Natural killer cell (primary cell): ENCODE results near the gene ZG16. TPM values are rescaled to one million over a fixed set of nuclear protein-coding genes. Genes with fewer than 3 reads are reported as not detected.
A peak's percentile ranks its signal among the peaks of the same experiment; 100 is the strongest.
"Not testable (repeated sequence)": the region's sequence is repeated elsewhere in the genome, so short reads cannot be mapped to it uniquely, and the experiment has no call there.

ENCODE experiments used
- ATAC-seq, 3 donors: fragments of 150-1000 bp in 2 of 3; fragments of 200-7000 bp in 1 of 3; cut with Tn5 transposase; 1 replicate in 1 of 3; 2 replicates in 2 of 3; pipeline ENCODE4 v1.10.0; 2021; ENCODE audit warnings: mild to moderate bottlenecking in 2 of 3, moderate library complexity in 2 of 3
- DNase-seq, 2 donors: peaks; one replicate each; pipeline versions ENCODE4 v3.0.0 to v3.0.0-alpha.2; 2013 to 2021; ENCODE audit warnings: mixed read lengths in 1 of 2
- H3K27ac ChIP-seq: one replicate; pipeline ENCODE4 v1.5.1; 2013; ENCODE audit warnings: mild to moderate bottlenecking, low read length
- H3K27me3 ChIP-seq: one replicate; pipeline ENCODE4 v1.6.1; 2013; ENCODE audit warnings: low read length; ENCODE audit not compliant: control insufficient read depth, insufficient read depth
- H3K36me3 ChIP-seq: one replicate; pipeline ENCODE4 v1.6.1; 2013; ENCODE audit warnings: low read length; ENCODE audit not compliant: control insufficient read depth, insufficient read depth
- H3K4me1 ChIP-seq: one replicate; pipeline ENCODE4 v1.6.1; 2013; ENCODE audit warnings: low read length; ENCODE audit not compliant: control insufficient read depth, insufficient read depth
- H3K4me3 ChIP-seq: one replicate; pipeline ENCODE4 v1.5.1; 2013; ENCODE audit warnings: low read length
- H3K9me3 ChIP-seq: one replicate; pipeline ENCODE4 v1.6.1; 2013; ENCODE audit warnings: low read length; ENCODE audit not compliant: control insufficient read depth, insufficient read depth
- H3K27ac Mint-ChIP-seq, 2 donors: one replicate each; pipeline ENCODE4 v1.8.0; 2022; ENCODE audit warnings: mild to moderate bottlenecking in 2 of 2, mixed read lengths in 2 of 2, moderate library complexity in 1 of 2
- H3K27me3 Mint-ChIP-seq, 2 donors: one replicate each; pipeline ENCODE4 v1.8.0; 2022; ENCODE audit warnings: low read depth in 2 of 2, mixed read lengths in 2 of 2
- H3K36me3 Mint-ChIP-seq: one replicate; pipeline ENCODE4 v1.8.0; 2022; ENCODE audit warnings: mixed read lengths
- H3K4me1 Mint-ChIP-seq, 2 donors: one replicate each; pipeline ENCODE4 v1.8.0; 2022; ENCODE audit warnings: mixed read lengths in 2 of 2
- H3K4me3 Mint-ChIP-seq: one replicate; pipeline ENCODE4 v1.8.0; 2022; ENCODE audit warnings: mild to moderate bottlenecking, moderate library complexity, mixed read lengths
- H3K9me3 Mint-ChIP-seq, 2 donors: one replicate each; pipeline ENCODE4 v1.8.0; 2022; ENCODE audit warnings: mixed read lengths in 2 of 2
- CTCF ChIP-seq: fragments of 200-600 bp; IDR thresholded peaks from one replicate; pipeline ENCODE4 v1.8.0; 2022; ENCODE audit warnings: antibody characterized with exemption
- WGBS: methylation state at CpG from one replicate; pipeline ENCODE4 v1.1.7; 2013; ENCODE audit warnings: missing lambda C conversion rate; ENCODE audit not compliant: insufficient coverage; 5-methylcytosine and 5-hydroxymethylcytosine counted together
- intact Hi-C: fragments of 100-400 bp; cut with micrococcal nuclease; formaldehyde crosslinking; loops from one replicate; pipeline ENCODE4 v1.14.2; 2022
- total RNA-seq, 4 donors: library from RNA; stranded (reverse); fragments of 120-200 nt in 1 of 4; gene quantifications; one replicate each; pipeline versions ENCODE4 v1.2.3 to v1.2.4, GENCODE V29; 2013 to 2022

The ZG16 gene
- total RNA-seq, 3 donors from 2014 or later (not counting 1 experiment from before 2014, with no cell fraction given): not detected

GRCh38 chr16:29784157-29784556 lies 6.1 kb downstream of the ZG16 start:
- Mint-ChIP-seq H3K9me3 (no peaks in the 10 kb centered on the region), H3K4me1 (peaks cover 7% of the 10 kb centered on the region in 2 donors), H3K27ac (no peak overlapping the region), H3K27me3 (no peaks in the 10 kb centered on the region), H3K36me3 (no peaks in the 10 kb centered on the region), H3K4me3 (no peak overlapping the region)
- H3K4me3 ChIP-seq: no peak overlapping the region
- ATAC-seq (no peak), DNase-seq (peak in 1 of 2 donors; percentile 45)
- H3K27me3 ChIP-seq: no peaks in the 10 kb centered on the region
- H3K27ac ChIP-seq: no peak overlapping the region
- no peaks in the 10 kb centered on the region for H3K36me3 ChIP-seq
- no peaks in the 10 kb centered on the region for H3K9me3 ChIP-seq
- intact Hi-C loops: no loop called here
- H3K4me1 ChIP-seq: peaks cover 10% of the 10 kb centered on the region
- whole genome bisulfite sequencing: 92% methylated on average over 2 of the region's 2 CpGs
- no peak for TF ChIP-seq CTCF

DNA sequence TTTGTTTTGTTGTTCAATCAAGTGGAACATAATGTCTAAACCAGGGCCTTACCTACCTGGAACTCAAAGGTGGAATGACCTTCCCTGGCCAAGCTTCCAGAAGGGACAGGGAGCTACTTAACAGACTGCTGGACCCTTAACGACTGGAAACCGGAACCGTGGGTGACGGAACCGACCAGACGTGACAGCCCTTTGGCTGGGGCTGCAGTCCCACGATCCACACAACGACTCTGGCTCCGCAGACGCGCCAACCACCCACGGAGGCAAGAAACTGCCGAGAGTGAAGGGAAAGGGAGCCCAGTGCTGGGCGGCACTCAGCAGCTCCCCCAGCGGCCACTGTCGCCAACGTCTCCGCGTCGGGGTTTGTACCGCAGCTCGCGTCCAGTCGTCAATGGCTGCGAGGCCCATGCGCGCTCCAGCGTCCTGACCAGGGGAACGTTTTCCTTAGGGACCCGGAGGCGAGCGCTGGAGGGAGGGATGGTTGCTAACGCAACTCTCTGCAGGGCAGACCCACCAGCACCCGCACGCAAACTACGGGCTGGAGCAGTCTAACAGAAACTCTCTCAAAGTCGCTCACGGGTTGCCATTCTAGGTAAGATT lies 6.9 kb downstream of the ZG16 start:
- no peaks in the 10 kb centered on the region for H3K36me3 ChIP-seq
- peaks cover 16% of the 10 kb centered on the region for H3K4me1 ChIP-seq
- H3K4me3 ChIP-seq: no peak overlapping the region
- H3K4me1 Mint-ChIP-seq: peaks cover 10 to 11% of the 10 kb centered on the region in 2 donors
- peak overlapping the region; percentile 79 for H3K4me3 Mint-ChIP-seq
- H3K27ac Mint-ChIP-seq: peak overlapping the region in 1 of 2 donors; percentile 61
- no peaks in the 10 kb centered on the region for H3K9me3 Mint-ChIP-seq
- H3K9me3 ChIP-seq: no peaks in the 10 kb centered on the region
- WGBS: 23% methylated on average over 36 of the region's 38 CpGs
- intact Hi-C loops: loop anchor here (1.0 kb wide), 1 partner anchor 40 kb away; the partner anchor contains the start of gene C16orf54
- H3K27ac ChIP-seq: no peak overlapping the region
- no peaks in the 10 kb centered on the region for H3K27me3 Mint-ChIP-seq
- no peaks in the 10 kb centered on the region for H3K27me3 ChIP-seq
- peak; percentile 79 for TF ChIP-seq CTCF
- H3K36me3 Mint-ChIP-seq: no peaks in the 10 kb centered on the region
- ATAC-seq (peak; percentile 93 to 99 (median 99)), DNase-seq (peak; percentile 70 to 87)

DNA sequence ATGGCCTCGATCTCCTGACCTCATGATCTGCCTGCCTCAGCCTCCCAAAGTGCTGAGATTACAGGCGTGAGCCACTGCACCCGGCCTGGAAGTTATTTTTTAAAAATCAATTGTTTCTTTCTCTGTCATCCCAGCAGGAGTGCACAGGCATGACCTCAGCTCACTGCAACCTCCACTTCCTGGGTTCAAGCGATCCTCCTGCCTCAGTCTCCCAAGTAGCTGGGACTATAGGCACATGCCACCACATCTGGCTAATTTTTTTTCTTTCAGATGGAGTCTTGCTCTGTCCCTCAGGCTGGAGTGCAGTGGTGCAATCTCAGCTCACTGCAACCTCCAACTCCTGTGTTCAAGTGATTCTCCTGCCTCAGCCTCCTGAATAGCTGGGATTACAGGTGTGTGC lies 9.1 kb downstream of the ZG16 start:
- H3K36me3 Mint-ChIP-seq, H3K9me3 Mint-ChIP-seq, H3K4me3 ChIP-seq, H3K9me3 ChIP-seq, H3K27me3 ChIP-seq, H3K4me3 Mint-ChIP-seq, ATAC-seq, DNase-seq, H3K27ac ChIP-seq, H3K36me3 ChIP-seq, intact Hi-C loops, H3K27ac Mint-ChIP-seq, H3K27me3 Mint-ChIP-seq: not testable (repeated sequence)
- peaks cover 32% of the 10 kb centered on the region in 2 donors for H3K4me1 Mint-ChIP-seq
- 89% methylated on average over 4 of the region's 4 CpGs for WGBS
- peaks cover 30% of the 10 kb centered on the region for H3K4me1 ChIP-seq

GRCh38 chr16:29789775-29790182 lies 11.7 kb downstream of the ZG16 start:
- H3K27ac Mint-ChIP-seq: peak overlapping the region; percentile 92
- intact Hi-C loops: loop anchor here (1.0 to 2.0 kb wide), 4 partner anchors 16 to 88 kb away; partner anchors contain the start of gene PAGR1
- no peak for TF ChIP-seq CTCF
- 76% methylated on average over 20 of the region's 20 CpGs for WGBS
- peaks cover 48% of the 10 kb centered on the region in 2 donors for H3K4me1 Mint-ChIP-seq
- no peaks in the 10 kb centered on the region for H3K27me3 ChIP-seq
- H3K36me3 Mint-ChIP-seq: no peaks in the 10 kb centered on the region
- peak overlapping the region; percentile 96 for H3K4me3 Mint-ChIP-seq
- no peaks in the 10 kb centered on the region for H3K36me3 ChIP-seq
- H3K9me3 ChIP-seq: no peaks in the 10 kb centered on the region
- H3K4me3 ChIP-seq: peak overlapping the region; percentile 48
- peaks cover 40% of the 10 kb centered on the region for H3K4me1 ChIP-seq
- DNase-seq (no peak), ATAC-seq (no peak)
- H3K9me3 Mint-ChIP-seq: no peaks in the 10 kb centered on the region
- H3K27me3 Mint-ChIP-seq: no peaks in the 10 kb centered on the region
- H3K27ac ChIP-seq: peak overlapping the region; percentile 66
